Activated effector memory CD4-positive, alpha-beta T cell treated with anti-CD3 and anti-CD28 coated beads, Interleukin-2, amount 50 U/mL, for 16 hours (primary cell): ENCODE data around the gene DSP.

Experiments
- DNase-seq: peaks from one replicate; pipeline ENCODE4 v3.0.0-alpha.2; 2020

The DSP gene

DNA sequence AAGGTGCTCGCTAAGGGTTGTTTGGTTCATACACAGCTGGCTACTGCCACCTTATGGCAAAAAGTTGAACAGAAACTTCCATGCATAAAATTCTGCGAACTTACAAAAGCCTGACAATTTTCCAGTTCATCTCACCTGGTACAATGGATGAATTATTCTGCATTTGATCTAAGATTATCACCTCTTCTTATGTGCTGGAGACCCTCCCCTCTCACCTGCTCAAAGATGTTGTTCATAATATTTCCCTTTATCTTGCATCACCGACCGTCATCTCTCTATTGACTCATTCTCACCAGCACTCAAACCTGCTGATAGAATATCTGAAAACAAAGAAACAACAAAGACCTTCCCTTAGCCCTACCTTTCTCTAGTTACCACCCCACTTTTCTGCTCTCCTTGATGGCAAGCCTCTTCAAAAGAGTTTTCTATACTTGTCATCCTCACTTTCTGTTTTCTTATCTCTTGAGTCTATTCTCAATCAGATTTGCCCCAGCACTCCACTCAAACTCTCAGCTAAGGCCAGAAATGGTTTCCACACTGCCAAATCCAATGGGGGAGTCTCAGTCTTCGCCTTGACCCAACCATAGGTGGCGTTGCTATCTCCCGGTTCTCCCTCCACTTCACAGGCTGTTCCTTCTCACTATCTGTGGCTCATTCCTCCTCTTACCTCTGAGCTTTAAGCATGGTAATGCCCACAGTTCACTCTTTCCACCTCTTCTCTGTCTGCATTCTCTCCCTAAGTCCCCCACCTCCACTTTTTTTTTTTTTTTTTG lies 74.3 kb downstream of the DSP start:
- DNase-seq, result no peak

DNA sequence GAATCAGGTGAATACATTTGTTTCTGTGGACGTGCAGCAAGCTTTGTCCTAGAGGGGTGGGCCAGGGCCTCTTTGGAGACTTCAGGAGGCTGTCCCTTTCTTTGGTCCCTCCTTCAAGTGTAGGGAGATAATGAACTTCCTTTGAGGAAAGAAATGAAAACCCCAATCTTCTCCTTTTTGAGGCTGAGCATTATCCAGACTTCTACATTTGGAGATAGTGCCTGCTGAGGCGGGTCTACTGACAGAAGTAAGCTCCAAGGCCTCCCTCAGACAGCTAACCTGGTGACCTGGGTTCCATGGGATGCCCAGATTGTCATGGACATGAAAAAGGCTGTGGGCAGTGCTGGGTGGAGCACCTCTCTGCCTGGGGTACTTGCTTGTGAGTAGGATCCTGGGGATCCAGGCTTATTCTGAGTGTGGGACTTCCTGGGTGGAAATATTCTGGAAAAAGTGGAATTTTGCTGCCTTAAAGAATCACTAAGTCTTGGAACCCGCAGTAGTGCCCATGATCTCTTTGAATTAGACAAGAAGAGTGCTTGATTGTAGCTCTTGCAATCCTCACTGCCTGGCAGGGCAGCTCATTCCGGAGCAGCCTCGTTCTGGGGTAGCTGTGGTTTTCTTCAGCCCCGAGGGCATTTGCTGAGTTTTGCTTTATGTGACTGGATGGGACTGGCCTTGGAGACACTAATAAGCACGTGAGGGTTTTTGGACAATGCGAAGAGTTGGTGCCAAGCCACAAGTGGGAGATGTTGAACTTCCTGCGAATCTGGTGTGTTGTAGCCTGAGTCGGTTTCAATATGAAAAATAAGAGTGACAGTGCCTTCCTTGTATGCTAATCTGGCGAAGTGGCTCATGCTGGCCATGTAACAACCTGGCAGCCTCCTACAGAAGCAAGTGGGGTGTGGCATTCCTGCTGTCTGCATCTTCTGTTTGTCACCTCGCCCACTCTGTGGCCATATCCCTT lies 76.6 kb downstream of the DSP start:
- no peak for DNase-seq

DNA sequence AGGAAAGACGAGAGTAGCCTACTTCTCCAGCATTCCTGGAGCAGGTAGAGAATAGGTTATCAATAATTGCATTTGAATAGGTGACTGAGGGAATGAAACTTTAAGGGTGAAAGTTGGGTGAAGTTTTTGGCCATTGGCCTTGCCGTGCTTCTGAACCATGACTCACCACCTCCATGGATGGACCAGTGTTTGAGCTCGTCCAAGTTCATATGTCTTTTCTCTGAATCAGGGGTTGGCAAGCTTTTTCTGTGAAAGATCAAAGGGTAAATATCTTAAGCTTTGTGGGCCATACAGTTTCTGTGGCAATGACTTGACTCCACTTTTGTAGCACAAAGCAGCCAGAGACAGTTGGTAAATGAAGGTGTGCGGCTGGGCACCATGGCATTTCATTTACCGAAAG lies 80.3 kb downstream of the DSP start:
- no peak for DNase-seq

DNA sequence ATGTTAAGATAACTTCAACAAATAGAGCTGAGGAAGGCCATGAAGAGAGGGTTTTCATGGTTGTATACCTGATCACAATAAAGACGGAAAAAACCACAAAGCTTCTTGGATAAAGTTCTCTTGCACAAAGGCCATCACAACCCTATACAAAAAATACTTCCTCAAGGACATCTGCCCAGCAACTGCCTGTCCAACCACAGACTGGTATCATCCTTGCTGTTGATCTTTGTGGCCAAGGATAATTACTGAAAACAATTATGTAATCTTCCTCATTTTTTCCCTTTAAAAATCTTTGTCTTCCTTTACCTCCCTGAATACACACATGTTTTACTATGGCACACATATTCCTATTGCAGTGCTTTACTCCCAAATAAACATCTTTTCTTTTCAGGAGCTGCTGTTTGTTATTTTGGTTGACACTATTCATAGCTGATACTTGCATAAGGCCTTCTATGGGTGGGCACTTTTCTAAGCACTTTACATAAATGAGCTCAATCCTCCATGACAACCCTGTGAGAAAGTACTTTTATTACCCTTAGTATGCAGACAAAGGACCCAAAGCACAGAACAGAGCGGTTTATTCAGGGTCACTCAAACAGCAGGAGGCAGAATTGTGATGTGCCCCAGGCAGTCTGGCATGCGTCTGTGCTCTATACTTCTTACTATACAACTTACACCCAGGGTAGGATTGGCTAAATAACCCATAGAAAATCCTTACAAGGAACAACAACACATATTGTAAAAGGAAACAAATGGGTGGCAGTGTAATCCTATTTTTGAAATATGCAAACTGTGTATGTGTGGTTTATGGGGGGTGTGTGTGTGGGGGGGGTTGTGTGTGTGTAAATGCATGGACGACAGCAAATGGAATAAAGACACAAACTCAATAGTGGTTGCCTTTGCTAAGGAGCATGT lies 83.6 kb downstream of the DSP start:
- no peak for DNase-seq

DNA sequence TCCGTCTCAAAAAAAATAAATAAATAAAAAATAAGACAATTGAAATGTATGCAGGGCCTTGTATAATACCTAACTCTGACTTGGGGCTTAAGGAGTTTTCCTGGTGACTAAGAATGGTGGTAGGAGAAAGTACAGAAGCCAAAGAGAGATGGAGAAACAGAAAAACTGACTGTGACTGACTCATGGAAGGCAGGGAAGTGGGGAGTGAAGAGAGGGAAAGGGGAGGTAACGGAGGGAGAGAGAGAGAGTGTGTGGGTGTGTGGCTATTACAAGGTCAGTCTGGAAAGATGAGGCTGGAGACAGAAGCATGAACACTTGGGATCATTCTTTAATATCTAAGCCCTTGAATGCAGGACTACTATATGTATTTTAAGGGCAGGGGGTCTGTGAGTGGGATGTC lies 87.0 kb downstream of the DSP start:
- no peak for DNase-seq

DNA sequence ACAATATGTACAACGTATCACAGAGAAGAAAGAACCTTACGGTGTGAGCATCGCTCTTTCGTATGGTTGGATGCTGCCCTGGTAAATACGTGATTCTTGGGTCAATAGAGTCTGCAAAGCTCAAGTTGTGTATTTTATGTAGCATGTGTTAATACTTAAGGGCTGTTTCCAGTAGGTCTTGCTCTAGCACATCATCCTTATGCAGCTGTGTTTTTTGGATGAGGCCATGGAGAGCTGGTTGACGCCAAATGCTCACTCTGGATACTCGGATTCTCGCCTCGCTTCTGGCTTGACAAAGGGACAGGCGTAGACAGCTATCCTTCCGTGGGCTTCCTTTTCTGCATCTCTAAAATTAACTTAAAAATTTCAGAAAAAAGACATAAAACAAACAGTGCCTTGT lies 87.4 kb downstream of the DSP start:
- no peak for DNase-seq

DNA sequence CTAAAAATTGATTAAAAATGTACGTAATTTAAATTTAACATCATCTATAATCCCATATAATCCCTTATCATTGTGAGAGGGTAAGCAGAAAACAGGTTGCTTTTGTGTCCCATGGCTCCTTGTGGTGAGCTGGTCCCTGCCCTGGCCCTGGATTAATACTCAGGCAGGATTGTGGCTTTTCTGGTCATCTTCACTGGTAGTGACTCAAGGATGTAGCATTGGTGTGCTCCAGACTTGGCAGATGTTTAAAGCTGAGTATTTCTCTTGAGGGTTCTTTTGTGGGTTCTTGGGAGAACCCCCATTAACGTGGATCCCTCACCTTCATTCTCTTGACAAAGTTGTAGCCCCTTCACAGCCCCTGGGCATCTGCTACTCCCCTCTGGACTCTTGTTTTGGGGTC lies 87.8 kb downstream of the DSP start:
- DNase-seq, result no peak

DNA sequence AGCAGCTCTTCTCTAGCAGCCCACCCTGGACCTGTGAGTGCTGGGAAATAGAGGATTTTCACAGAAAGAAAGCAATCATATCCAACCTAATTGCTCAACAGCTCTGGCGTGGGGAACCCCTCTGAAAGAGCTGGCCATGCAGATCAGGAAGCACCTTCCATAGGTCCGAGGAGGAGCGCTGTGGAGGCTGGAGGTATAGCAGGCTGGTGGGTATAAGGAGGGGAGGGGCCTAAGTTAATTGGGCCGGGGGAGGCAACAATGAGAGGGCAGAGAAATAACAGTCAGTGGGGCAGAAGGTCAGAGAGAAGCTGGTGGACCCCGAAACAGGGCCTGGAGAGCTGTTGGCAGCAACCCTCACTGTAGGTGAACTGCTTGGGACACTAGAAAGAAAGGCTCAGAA lies 89.3 kb downstream of the DSP start:
- no peak for DNase-seq

DNA sequence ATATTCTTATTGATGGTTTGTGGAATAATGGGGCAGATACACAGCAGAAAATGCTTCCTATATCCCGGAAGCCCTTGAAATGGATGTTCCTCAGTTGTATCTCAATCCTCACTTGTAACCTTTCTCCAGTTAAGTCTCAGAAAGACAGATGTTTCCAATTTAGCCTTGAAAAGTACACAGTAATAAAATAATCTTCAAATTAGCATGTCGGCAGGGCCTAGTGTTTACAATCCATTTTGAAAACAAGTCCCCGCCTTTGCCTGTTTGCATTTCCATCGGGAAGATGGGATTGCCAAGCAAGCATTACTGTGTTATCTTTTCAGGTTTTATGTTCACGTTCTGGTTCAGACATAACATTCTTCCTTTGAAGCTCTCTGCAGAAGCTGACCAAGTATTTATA lies 90.0 kb downstream of the DSP start:
- DNase-seq, result no peak

DNA sequence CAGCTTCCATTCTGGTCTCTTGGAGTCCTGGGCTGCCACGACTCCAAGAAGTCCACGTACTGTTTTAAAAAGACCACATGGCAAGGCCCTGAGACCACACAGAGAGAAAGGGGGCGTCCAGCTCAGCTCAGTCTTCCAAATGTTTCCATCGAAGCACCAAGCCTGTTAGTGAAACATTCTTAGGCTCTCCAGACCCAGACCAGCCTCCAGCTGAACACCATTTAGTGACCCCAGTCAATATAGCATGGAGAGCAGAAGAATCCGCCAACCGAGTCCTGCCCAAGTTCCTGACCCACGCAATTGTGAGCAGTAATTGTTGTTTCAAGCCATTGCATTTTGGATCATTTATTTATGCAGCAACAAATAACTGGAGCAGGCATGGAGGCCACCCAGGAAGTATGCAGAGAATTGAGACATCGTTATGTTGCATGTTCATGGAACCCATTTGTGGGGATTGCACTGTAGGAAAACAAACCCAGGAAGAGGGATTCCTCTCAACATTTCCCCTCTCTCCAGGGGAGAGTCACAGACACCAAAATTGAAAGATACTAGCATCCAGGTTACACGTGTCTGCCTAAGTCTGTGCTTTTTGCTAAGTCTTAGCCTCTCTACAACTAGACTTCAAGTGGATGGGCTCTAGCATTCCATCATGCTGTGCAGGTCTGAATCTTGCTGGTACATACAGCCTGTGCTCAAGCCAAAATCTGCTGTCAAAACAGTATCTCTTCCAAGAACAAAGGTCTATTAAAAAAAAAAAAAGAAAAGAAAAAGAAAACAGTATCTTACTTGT lies 91.2 kb downstream of the DSP start:
- DNase-seq, result no peak

DNA sequence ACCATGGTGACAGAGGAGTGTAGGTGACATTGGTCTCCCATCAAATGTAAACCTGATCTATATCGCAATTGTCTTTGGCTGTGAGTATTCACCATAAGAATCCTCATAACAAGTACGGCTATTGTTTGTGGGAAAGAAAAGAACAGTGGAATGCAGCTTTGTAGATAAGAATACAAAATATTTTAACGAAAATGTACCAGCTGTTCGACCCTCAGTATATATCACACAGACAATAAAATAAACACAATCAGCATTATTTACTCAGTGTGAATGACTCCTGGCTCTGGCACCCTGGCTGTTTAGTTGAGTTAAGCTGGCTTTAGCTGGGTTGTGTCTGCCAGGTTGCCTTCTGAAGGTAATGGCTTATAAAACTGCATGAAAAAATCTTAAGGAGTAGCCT lies 91.9 kb downstream of the DSP start:
- no peak for DNase-seq

DNA sequence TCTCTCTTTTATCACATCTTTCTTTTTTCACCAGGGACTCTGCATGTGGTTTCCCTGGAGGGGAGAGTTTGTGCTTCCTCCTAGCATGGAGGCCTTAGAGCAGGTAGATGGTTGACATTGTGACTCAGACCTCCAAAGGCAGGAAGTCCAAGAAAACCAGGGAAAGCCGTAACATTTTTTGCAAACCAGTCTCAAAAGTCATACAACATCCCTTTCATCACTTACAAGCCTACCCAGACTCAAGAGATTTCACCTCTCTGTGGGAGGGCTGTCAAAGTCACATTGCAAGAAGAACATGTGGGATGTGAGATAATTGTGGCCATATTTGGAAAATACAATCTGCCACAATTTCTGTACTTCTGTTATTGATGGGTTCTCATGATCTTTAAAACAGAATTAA lies 94.7 kb downstream of the DSP start:
- DNase-seq, result no peak
